ENCODE data around the gene PRIM2.
"Not testable (repeated sequence)": the region's sequence is repeated elsewhere in the genome, so short reads cannot be mapped to it uniquely, and the experiment has no call there.

DNA sequence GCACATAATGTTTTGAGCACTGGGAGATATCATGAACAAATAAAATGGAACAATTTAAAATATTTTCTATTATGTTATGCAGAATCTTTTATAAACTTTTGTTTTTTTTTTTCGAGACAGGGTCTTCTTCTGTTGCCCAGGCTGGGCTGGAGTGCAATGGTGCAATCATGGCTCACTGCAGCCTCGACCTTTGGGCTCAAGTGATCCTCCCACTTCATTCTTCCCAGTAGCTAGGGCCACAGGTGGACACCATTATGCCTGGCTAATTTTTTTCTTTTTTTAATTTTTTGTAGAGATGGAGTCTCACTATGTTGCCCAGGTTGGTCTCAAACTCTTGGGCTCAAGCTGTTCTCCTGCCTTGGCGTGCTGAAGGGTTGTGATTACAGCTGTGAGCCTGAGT lies 220.5 kb downstream of the PRIM2 start:
- TF ChIP-seq, protein P1, sequence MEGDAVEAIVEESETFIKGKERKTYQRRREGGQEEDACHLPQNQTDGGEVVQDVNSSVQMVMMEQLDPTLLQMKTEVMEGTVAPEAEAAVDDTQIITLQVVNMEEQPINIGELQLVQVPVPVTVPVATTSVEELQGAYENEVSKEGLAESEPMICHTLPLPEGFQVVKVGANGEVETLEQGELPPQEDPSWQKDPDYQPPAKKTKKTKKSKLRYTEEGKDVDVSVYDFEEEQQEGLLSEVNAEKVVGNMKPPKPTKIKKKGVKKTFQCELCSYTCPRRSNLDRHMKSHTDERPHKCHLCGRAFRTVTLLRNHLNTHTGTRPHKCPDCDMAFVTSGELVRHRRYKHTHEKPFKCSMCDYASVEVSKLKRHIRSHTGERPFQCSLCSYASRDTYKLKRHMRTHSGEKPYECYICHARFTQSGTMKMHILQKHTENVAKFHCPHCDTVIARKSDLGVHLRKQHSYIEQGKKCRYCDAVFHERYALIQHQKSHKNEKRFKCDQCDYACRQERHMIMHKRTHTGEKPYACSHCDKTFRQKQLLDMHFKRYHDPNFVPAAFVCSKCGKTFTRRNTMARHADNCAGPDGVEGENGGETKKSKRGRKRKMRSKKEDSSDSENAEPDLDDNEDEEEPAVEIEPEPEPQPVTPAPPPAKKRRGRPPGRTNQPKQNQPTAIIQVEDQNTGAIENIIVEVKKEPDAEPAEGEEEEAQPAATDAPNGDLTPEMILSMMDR (conservative IDR thresholded peaks at IDR 0.05; ENCODE audit: low read length), result not testable (repeated sequence)
- TF ChIP-seq EZH2phosphoT487 (IDR thresholded peaks at IDR 0.05; ENCODE audit: borderline replicate concordance), result not testable (repeated sequence)
